HG03103 (cell line): ENCODE data around the gene ADH1A.
"Not testable (repeated sequence)": the region's sequence is repeated elsewhere in the genome, so short reads cannot be mapped to it uniquely, and the experiment has no call there.

Experiments used
- ATAC-seq: cut with Tn5 transposase; IDR thresholded peaks from one replicate; pipeline ENCODE4 v1.9.1; 2021; ENCODE audit warnings: low read depth; ENCODE audit not compliant: unreplicated experiment

The ADH1A gene

DNA sequence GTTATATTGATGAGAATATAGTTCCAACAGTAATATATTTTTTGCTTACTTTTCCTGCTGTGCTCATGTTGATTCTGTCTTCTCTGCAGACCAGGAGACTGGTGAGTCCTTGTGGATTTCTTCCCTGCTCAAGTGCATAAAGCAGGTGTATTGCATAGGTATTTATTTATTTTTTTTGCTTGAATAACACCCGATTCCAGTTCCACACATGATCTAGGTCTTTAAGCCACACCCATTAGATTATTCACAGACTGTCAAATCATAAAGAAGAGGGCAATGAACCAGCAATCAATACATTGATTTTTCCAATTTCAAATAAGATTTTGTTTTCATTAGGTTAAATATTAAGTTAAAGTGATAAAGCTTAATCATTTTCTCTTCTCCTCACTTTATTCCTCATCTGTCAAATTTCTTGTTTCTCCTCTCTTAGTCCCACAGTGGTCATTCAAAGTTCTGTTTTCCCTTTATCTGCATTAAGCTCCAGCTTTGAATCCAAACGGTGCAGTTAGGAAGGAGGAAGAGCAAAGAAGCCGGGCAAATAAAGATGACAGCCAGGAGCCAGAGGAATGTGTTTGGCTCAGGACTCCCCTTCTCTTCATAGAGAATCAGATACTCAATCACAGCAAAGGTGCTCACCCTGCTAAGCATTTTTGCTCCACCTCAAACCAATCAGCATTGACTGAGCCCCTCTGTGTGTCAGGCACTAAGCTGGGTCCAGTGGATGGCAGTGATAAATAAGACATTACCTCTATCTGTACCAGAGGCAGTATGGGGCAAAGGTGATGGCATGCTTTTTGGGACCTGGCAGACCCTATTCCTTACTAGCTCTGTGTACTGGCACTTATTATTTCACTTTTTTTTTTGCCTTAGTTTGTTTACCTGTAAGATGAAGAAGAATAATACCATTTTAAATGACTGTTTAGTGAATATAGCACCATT is at the start of gene ADH1A:
ADH1A (minus strand) TSS at position 138 of the 939 bp plus-strand sequence; CDS start at position 67, 71 bp downstream.
- ATAC-seq, result no peak

DNA sequence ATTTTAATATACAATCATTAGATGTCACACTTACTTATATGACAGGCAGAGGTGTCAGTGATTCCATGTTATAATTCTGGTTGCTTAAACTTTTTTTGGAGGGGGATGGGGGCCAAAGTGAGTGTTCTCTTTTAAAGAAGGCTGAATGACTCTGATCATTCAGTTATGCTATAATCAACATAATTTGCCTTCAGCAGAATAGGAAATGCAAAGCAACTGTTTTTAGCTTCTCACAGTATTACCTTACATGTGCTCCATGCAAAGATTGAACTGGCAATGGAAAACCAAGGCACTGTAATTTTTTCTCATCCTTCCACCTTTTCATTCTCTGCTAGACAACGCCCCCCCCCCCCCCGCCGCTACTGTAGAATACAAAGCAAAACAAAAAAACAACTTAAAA is 48.4 kb upstream of the ADH1A start:
- no peak for ATAC-seq

DNA sequence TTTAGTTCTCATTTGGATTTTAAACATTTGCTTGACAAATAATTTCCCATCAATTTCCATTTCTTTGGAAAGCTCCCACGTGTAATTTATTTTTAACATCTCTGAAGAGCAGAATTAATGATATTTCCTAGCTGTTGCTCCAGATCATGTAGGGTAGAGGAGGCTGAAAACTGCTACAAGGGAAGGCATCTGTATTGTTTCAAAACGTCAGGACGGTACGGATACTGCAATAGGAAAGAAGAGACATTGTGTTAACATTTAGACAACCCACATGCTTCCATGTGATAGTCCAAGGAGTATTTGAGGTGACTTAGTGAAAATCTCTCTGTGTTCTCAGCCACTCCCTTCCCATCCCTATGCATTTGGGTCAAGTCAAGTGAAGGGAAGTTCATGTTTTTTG is 45.8 kb upstream of the ADH1A start:
- ATAC-seq, result no peak

DNA sequence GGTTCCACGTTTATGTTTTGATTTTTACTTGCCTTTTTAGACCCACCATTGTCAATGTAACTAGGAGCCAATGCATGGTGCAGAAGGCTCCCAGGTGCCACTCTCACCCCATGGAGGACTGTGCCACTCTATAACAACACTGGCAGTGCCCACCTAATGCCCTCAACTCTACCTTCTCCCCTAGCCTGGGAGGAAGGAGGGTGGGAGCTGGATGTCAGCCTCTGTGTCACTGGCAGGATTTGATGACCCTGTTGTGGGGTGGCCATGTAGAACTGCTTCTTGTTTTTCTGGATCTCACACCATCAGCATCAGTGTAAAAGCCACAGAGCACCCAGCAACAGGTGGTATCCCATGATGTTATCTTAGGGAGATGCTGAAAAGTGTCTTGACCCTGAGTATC is 44.1 kb upstream of the ADH1A start:
- no peak for ATAC-seq

DNA sequence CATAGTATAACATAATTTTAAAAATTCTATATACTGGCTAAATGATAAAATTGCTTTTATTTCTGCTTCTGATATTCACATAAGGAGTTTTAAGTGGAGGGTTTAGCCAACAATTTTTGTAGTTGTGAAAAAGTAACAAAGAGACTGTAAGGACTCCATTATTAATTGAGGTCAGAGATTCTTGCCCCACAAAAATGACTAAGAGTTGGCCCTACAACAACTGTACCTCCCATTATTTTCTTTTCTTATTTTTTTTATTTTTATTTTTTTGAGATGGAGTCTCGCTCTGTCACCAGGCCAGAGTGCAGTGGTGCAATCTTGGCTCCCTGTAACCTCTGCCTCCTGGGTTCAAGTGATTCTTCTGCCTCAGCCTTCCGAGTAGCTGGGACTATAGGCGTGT is 39.9 kb upstream of the ADH1A start:
- ATAC-seq, result no peak

DNA sequence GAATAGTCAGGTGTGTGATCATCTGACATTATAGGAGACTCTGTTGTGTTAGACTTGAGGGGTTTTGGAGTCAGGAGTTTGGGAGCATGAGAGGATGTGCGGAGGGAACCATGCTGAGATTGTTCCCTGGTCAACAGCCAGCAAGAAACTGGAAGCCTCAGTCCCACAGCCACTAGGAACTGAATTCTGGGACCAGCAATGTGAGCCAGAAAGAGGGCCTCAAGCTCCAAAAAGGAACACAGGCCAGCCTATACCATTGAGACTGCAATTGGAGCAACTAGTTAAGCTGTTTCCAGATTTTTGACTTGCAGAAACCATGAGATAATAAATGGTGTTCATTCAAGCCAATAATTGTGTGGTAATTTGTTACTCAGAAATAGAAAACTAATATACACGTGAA is 39.1 kb upstream of the ADH1A start:
- ATAC-seq, result no peak

DNA sequence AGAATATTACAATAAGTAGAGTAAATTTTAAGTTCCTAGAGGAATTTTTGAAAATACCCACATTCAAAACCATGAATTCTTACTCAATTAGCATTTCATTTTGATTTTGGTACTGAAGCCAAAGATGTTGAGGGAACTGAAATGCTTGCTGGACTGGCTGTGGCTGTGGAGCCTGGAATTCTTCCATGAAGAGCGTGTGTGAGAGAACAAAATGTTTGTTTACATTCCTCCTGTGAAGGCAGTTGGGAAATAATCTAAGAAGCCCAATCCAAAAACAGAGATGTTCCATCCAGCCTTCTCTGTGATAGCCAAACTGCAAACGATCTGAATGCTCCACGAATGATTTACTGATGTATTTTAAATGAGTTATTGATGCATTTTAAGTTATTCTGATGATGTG is 34.2 kb upstream of the ADH1A start:
- no peak for ATAC-seq

DNA sequence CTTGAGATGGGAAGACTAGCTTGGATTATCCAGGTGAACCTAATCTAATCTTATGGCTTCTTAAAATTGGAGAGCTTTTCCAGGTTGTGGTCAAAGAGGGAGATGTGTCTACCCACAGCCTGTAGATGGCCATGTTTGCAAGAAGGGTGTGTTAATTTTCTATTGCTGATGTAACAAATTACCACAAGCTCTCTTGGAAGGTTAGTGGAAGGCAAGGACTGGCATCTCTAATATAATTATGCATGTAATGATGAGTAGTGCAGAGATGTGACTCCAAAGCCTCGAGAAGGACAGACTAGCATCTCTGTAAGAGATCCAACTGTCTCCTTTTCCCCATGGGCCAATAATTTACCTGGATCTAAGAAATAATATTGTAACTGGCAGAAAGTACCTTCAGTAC is 33.6 kb upstream of the ADH1A start:
- no peak for ATAC-seq

DNA sequence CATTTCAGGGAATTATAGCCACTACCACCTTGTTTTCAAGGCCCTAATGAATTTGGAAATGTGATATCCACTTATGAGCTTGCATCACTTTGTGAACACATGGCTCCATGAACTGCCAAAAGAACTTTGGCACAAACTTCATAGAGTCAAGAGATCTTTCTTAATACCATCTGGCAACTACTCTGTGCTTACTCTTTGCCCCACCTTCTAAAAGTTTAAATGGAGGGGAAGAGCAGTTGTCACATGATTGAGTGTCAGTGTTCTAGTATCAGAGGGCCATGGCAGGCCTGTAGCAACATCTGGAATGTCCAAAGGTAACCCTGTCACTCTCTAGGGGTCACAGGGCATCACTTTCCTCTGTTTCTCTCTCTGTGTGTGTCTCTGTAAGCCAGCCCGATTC is 33.0 kb upstream of the ADH1A start:
- no peak for ATAC-seq

DNA sequence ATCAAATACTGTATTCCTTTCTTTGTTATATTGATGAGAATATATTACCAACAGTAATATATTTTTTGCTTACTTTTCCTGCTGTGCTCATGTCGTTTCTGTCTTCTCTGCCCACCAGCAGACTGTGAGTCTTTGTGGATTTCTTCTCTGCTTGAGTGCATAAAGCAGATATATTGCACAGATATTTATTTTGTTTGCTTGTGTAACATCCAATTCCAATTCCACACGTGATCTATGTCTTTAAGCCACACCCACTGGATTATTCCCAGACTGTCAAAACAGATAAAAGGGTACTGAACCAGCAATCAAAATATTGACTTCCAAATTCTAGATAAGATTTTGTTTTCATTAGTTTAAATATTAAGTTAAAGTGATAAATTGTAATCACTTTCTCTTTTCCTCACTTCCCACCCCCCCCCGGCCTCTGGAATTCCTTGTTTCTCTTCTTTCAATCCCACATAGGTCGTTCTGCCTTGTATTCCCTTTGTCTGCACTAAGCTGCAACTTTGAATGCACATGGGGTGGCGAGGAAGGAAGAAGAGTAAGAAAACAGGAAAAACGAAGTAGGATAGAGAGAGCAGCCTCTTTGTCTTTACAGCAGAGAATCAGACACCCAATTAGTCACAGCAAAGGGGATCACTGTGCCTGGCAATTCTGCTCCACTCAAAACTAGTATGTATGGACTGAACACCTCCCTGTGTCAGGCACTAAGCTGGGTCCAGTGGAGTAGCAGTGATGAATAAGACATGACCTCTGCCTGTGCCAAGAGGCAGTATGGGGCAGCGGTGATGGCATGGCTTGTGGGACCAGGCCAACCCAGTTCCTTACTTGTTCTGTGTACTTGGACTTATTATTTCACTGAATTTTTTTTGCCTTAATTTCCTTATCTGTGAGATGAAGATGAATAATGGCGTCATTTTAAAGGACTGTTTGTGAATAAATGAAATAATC is 30.7 kb upstream of the ADH1A start, which contains the start of gene ADH1B:
ADH1B (minus strand) TSS at position 161 of the 951 bp plus-strand sequence; CDS start at position 91, 70 bp downstream.
- no peak for ATAC-seq

DNA sequence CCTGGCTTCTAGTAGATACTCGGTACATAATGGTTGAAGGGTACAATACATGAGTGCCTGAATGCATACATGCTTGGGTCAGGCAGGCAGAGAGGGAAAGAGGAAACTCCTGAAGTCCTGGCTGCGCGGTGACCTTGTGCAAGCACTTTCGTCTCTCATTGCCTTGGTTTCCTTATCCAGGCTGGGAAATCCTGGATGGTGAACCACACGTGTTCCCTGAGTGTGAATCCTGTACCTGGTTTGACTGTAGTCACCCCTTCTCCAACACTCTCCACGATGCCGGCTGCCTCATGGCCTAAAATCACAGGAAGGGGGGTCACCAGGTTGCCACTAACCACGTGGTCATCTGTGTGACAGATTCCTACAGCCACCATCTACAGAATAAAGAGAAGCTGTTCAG is 27.0 kb upstream of the ADH1A start:
- not testable (repeated sequence) for ATAC-seq

DNA sequence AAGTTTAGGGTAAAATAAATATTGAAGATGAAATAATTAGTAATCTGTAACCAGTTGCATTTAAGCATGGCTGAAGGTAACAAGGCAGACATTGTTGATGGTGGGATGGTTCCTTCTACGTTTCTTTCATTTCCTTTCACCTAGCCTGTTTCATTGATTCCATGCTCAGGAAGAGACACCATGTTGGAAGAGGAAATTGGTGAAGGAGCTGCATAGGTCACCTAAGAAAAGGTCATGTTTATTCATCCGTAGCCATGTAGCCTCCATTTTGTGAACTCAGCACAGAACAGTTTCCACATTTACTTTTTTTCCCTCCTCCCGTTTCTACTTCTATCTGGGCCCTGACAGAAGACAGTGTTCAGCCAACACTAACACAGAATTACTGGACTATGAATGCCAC is 26.6 kb upstream of the ADH1A start:
- no peak for ATAC-seq

DNA sequence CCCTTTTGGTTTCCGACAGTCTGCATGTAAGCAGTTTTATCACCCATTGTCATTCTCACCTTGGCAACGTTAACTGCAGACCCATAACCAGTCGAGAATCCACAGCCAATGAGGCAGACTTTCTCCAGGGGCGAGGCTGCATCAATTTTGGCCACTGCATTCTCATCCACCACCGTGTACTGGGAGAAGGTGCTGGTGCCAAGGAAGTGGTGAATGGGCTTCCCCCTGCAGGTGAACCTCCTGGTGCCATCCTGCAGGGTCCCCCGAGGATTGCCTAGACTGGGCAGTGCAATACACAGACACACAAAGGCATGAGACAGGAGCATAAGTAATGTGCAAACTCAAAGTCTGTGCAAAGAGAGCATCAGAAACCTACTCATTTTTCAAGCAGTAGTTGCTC is 25.1 kb upstream of the ADH1A start:
- no peak for ATAC-seq

DNA sequence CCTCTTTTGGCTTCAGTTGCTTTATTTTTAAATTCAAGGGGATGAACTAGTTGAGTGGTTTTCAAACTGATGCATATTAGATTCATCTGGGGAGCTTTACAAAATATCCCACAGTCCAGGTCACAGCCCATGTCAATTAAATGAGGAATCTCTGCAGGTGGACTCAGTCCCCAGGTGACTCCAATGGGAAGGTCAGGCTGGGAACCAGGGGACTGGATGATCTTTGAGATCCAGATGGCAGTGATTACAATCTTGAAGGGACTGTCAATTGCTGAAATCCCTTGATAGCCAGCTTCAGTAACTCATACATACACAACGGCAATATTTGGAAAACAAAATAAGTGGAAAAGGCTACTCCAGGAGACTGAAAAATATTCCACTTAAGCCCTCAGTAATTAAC is 23.4 kb upstream of the ADH1A start:
- ATAC-seq, result no peak

DNA sequence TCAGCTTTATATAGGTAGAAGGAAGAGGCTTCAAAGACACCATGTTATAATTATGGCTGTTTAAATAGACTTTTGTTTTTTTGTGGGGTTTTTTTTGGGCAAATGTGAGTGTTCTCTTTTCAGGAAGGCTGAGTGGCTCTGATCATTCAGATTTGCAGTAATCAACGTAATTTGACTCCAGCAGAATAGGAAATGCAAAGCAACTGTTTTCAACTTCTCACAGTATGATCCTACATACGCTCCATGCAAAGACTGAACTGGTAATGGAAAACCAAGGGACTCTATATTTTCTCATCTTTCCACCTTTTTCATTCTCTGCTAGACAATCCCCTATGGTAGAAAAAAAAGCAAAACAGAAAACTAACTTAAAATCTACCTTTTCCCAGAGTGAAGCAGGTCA is 19.6 kb upstream of the ADH1A start:
- no peak for ATAC-seq

DNA sequence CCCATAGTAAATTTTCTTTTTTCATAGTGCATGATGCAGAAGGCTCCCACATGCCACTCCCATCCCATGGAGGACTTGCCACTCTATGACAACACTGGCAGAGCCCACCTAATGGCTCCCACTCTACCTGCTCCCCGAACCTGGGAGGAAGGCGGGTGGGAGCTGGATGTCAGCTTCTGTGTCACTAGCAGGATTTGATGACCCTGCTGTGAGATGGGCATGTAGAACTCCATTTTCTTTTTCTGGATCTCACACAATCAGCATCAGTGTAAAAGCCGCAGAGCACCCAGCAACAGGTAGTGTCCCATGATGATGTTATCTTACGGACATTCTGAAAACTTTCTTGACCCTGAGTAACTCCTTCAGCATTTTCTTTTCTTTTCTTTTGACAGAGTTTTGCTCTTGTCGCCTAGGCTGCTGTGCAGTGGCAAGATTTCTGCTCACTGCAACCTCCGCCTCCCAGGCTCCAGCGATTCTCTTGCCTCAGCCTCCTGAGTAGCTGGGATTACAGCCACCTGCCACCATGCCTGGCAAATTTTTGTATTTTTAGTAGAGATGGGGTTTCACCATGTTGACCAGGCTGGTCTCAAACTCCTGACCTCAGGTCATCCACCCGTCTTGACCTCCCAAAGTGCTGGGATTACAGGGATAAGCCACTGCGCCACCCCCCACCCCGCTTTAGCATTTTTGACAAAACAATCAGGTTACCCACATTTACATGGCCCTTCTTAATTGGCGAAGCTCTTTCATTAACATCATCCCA is 15.0 kb upstream of the ADH1A start:
- no peak for ATAC-seq

DNA sequence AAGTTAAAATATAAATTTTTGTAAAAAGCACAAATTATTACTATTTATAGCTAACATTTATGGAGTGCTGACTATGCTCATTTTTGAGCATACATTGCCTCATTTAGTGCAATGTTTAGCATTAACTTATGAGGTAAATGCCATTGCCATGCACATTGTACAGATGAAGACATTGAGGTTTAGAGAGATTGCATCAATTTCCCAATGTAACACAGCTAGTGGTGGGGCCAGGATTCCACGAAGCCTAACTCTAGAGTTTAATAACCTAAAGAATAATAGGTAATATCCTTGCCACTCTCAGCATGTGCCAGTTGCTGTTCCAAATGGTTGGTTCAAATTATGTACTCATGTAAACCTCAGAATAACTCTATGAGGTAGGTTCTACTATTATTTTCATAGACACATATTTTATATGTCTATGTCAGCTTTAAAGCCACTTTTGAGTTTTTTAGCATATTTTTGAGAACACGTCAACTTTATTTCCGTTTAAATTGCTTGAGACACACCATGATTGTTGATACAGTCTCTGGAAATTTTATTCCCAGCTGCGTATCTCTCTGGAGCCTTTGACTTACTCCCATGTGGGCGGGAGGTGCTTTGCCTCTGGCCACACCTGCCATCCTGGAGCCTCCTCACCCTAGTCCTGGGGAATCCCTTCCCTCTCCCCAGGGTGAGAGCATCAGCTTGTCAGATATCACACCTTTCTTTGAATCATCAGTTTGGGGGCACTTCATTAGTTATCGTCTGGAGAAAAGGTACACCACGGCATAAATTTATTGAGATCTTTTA is 10.8 kb upstream of the ADH1A start:
- no peak for ATAC-seq

DNA sequence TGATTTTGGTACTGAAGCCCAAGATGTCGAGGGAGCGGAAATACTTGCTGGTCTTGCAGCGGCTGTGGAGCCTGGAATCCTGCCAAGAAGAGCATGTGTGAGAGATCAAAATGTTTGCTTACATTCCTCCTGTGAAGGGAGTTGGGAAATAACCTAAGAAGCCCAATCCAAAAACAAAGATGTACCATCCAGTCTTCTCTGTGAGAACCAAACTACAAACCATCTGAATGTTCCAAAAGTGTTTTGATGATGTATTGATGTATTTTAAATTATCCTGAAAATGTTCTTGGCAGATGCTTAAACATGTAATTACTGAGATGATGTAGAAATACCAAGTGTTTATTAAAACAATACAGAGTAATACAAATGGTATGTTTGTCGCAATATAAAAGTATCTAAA is 10.1 kb upstream of the ADH1A start:
- no peak for ATAC-seq

DNA sequence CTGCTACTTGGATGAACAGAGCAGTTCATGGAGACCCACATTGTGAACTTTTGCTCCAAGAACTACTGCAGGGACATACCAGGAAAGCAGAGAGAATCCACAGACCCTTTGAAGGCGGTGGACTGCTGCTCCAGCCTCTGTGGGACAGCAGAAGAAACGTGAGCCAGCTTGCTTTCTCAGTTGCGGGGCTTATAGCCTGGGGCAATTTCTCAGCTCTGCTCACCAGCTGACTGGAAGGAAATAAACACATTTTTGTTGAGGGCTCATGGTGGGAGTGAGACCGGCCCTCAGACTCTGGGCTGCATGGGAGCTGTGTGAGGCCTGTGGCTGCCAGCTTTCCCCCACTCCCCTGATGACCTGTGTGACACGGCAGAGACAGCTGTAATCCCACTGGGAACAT is 2.6 kb upstream of the ADH1A start:
- no peak for ATAC-seq

DNA sequence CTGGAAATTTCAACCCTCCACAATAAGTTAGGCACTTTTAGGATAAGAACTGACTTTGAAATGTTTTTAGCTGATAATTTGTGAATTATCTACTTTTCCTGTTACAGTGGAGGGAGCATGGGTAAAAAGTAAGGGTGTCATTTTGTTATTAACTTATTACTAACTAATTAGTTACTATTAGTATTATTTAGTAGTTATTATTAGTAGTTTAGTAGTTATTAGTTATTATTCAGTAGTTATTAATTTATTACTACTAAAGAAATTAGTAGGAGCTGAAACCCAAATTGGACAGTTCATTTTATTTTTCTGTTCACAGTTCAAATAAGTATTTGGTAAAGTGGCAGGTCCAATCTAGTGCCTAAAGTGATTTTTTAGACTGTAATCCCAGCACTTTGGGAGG is 5.4 kb downstream of the ADH1A start:
- no peak for ATAC-seq
